H9 (cell line): ENCODE data around the gene ARMC10. TPM values are rescaled to one million over a fixed set of nuclear protein-coding genes. Genes with fewer than 3 reads are reported as not detected.

Source experiments
- DNase-seq: peaks from one replicate; pipeline ENCODE4 v3.0.0-alpha.2; 2017
- H2AFZ ChIP-seq: one replicate; pipeline ENCODE4 v1.6.1; 2013; ENCODE audit warnings: mild to moderate bottlenecking, low read length, control low read depth, moderate library complexity
- H2AK5ac ChIP-seq: 2 replicates; pipeline ENCODE4 v1.6.1; 2013; ENCODE audit warnings: low read length, control low read depth, mixed read lengths; ENCODE audit not compliant: insufficient read length
- H2BK120ac ChIP-seq: one replicate; pipeline ENCODE4 v1.6.1; 2013; ENCODE audit warnings: low read depth, mild to moderate bottlenecking, low read length, control low read depth, inconsistent platforms; ENCODE audit not compliant: poor library complexity, severe bottlenecking
- H2BK12ac ChIP-seq: 2 replicates; pipeline ENCODE4 v1.6.1; 2013; ENCODE audit warnings: low read length, control low read depth, mixed read lengths, low read depth; ENCODE audit not compliant: insufficient read length
- H2BK15ac ChIP-seq: 2 replicates; pipeline ENCODE4 v1.6.1; 2013; ENCODE audit warnings: low read depth, low read length, control low read depth
- H2BK20ac ChIP-seq: one replicate; pipeline ENCODE4 v1.6.1; 2013; ENCODE audit warnings: low read depth, mild to moderate bottlenecking, low read length, control low read depth, inconsistent platforms; ENCODE audit not compliant: poor library complexity, severe bottlenecking
- H2BK5ac ChIP-seq: 2 replicates; pipeline ENCODE4 v1.6.1; 2013; ENCODE audit warnings: low read length, control low read depth, mixed read lengths; ENCODE audit not compliant: insufficient read length
- H3K14ac ChIP-seq: 2 replicates; pipeline ENCODE4 v1.6.1; 2013; ENCODE audit warnings: low read length, control low read depth; ENCODE audit not compliant: insufficient read depth
- H3K18ac ChIP-seq: 2 replicates; pipeline ENCODE4 v1.6.1; 2013; ENCODE audit warnings: low read depth, mild to moderate bottlenecking, mixed read lengths, low read length, control low read depth; ENCODE audit not compliant: insufficient read length
- H3K23ac ChIP-seq: 2 replicates; pipeline ENCODE4 v1.6.1; 2013; ENCODE audit warnings: low read length, control low read depth, mixed read lengths, low read depth; ENCODE audit not compliant: insufficient read length
- H3K23me2 ChIP-seq: 2 replicates; pipeline ENCODE4 v1.6.1; 2013; ENCODE audit warnings: low read depth, mild to moderate bottlenecking, mixed read lengths, low read length, control low read depth; ENCODE audit not compliant: insufficient read length, poor library complexity, severe bottlenecking
- H3K27ac ChIP-seq: 2 replicates; pipeline ENCODE4 v1.5.1; 2013; ENCODE audit warnings: low read length, control low read depth, mixed read lengths, low read depth; ENCODE audit not compliant: insufficient read length
- H3K27me3 ChIP-seq: 2 replicates; pipeline ENCODE4 v1.6.1; 2013; ENCODE audit warnings: low read length, control low read depth, inconsistent platforms; ENCODE audit not compliant: insufficient read depth
- H3K4ac ChIP-seq: 2 replicates; pipeline ENCODE4 v1.6.1; 2013; ENCODE audit warnings: low read depth, mild to moderate bottlenecking, control low read depth, inconsistent platforms, low read length, moderate library complexity
- H3K4me1 ChIP-seq: 2 replicates; pipeline ENCODE4 v1.6.1; 2013; ENCODE audit warnings: low read length, control low read depth, inconsistent platforms; ENCODE audit not compliant: insufficient read depth
- H3K4me2 ChIP-seq: 2 replicates; pipeline ENCODE4 v1.6.1; 2013; ENCODE audit warnings: low read length, control low read depth, mixed read lengths; ENCODE audit not compliant: insufficient read length, insufficient read depth
- H3K56ac ChIP-seq: 2 replicates; pipeline ENCODE4 v1.6.1; 2013; ENCODE audit warnings: low read depth, mild to moderate bottlenecking, mixed read lengths, low read length, control low read depth; ENCODE audit not compliant: insufficient read length
- H3K79me1 ChIP-seq: 2 replicates; pipeline ENCODE4 v1.6.1; 2013; ENCODE audit warnings: low read depth, mild to moderate bottlenecking, moderate library complexity, low read length, control low read depth, inconsistent platforms; ENCODE audit not compliant: insufficient read depth, poor library complexity, severe bottlenecking
- H3K79me2 ChIP-seq: 2 replicates; pipeline ENCODE4 v1.6.1; 2013; ENCODE audit warnings: low read length, control low read depth, inconsistent platforms; ENCODE audit not compliant: insufficient read depth
- H3K9ac ChIP-seq: 2 replicates; pipeline ENCODE4 v1.6.1; 2013; ENCODE audit warnings: low read length, control low read depth, mixed read lengths; ENCODE audit not compliant: insufficient read length; ENCODE audit errors: extremely low read depth
- H3K9me3 ChIP-seq: one replicate; pipeline ENCODE4 v1.6.1; 2013; ENCODE audit warnings: low read depth, low read length, inconsistent platforms; ENCODE audit not compliant: control insufficient read depth
- H3T11ph ChIP-seq: one replicate; pipeline ENCODE4 v1.6.1; 2013; ENCODE audit warnings: mild to moderate bottlenecking, low read length, control low read depth, inconsistent platforms
- H4K20me1 ChIP-seq: one replicate; pipeline ENCODE4 v1.6.1; 2013; ENCODE audit not compliant: control insufficient read depth, insufficient read length, insufficient read depth
- H4K5ac ChIP-seq: 2 replicates; pipeline ENCODE4 v1.6.1; 2013; ENCODE audit warnings: low read depth, mild to moderate bottlenecking, mixed read lengths, low read length, control low read depth; ENCODE audit not compliant: insufficient read length
- H4K8ac ChIP-seq: replicated peaks from 2 replicates; pipeline ENCODE4 v1.6.1; 2013; ENCODE audit warnings: low read length, control low read depth, mixed read lengths, low read depth; ENCODE audit not compliant: insufficient read length
- H4K91ac ChIP-seq: 2 replicates; pipeline ENCODE4 v1.6.1; 2013; ENCODE audit warnings: low read depth, mild to moderate bottlenecking, moderate library complexity, mixed read lengths, low read length, control low read depth; ENCODE audit not compliant: insufficient read length
- H3K27ac Mint-ChIP-seq, 3 experiments: 2 replicates in 2 of 3; 3 replicates in 1 of 3; pipeline ENCODE4 v1.8.0; 2020 to 2021; ENCODE audit warnings: mixed read lengths in 3 of 3, mild to moderate bottlenecking in 1 of 3, moderate library complexity in 1 of 3
- H3K27me3 Mint-ChIP-seq: 2 replicates; pipeline ENCODE4 v1.8.0; 2021; ENCODE audit warnings: low read depth, mild to moderate bottlenecking, moderate library complexity, mixed read lengths
- H3K36me3 Mint-ChIP-seq, 3 experiments: 2 replicates in 2 of 3; 3 replicates in 1 of 3; pipeline ENCODE4 v1.8.0; 2020 to 2021; ENCODE audit warnings: low read depth in 3 of 3, mixed read lengths in 3 of 3; ENCODE audit not compliant: insufficient read depth in 1 of 3
- H3K4me1 Mint-ChIP-seq, 2 experiments: 2 replicates each; pipeline ENCODE4 v1.8.0; 2020; ENCODE audit warnings: mixed read lengths in 2 of 2
- H3K4me3 Mint-ChIP-seq, 2 experiments: 2 replicates in 1 of 2; 3 replicates in 1 of 2; pipeline ENCODE4 v1.8.0; 2020 to 2021; ENCODE audit warnings: mild to moderate bottlenecking in 2 of 2, mixed read lengths in 2 of 2, moderate library complexity in 1 of 2
- H3K9me3 Mint-ChIP-seq, 2 experiments: 2 replicates in 1 of 2; 3 replicates in 1 of 2; pipeline ENCODE4 v1.8.0; 2020; ENCODE audit warnings: mild to moderate bottlenecking in 2 of 2, mixed read lengths in 2 of 2, moderate library complexity in 1 of 2
- CTCF ChIP-seq: fragments of 200-600 bp; sonication (generic); conservative IDR thresholded peaks from 3 replicates; pipeline ENCODE4 v1.8.0; 2021; ENCODE audit warnings: antibody characterized with exemption, mild to moderate bottlenecking
- WGBS: extraction: QIAGEN DNeasy Blood & Tissue Kit; methylation state at CpG from one replicate; pipeline ENCODE4 v1.1.7; 2013; ENCODE audit warnings: missing lambda C conversion rate, low lambda C conversion rate, mixed read lengths; ENCODE audit not compliant: insufficient read length; ENCODE audit errors: extremely low coverage; 5-methylcytosine and 5-hydroxymethylcytosine counted together
- total RNA-seq: library from RNA; stranded (reverse); gene quantifications from 2 replicates; pipeline ENCODE4 v1.2.1, GENCODE V29; 2021

ARMC10 gene
- total RNA-seq, 1 experiment from 2014 or later = 46.8 TPM

- Histone ChIP-seq H2BK12ac (no peak overlapping the region), H3K18ac (no peak overlapping the region), H3T11ph (no peak overlapping the region), H4K5ac (no peak overlapping the region), H2AFZ (no peak overlapping the region), H3K23ac (no peak overlapping the region), H3K14ac (no peak overlapping the region), H2BK120ac (no peak overlapping the region), H2AK5ac (no peak overlapping the region), H3K4ac (no peak overlapping the region), H2BK20ac (no peak overlapping the region), H3K4me1 (no peaks in the 10 kb centered on the region), H4K20me1 (no peaks in the 10 kb centered on the region), H3K79me1 (no peaks in the 10 kb centered on the region), H3K9ac (no peak overlapping the region), H4K8ac (no peak overlapping the region), H3K9me3 (no peaks in the 10 kb centered on the region), H3K27ac (no peak overlapping the region), H3K56ac (no peak overlapping the region), H4K91ac (no peak overlapping the region), H2BK15ac (no peak overlapping the region), H3K4me2 (no peak overlapping the region), H2BK5ac (no peak overlapping the region), H3K23me2 (no peaks in the 10 kb centered on the region), H3K79me2 (no peaks in the 10 kb centered on the region), H3K27me3 (no peaks in the 10 kb centered on the region)
- H3K36me3 Mint-ChIP-seq = peaks cover 2 to 5% (median 2%) of the 10 kb centered on the region in 3 experiments; a peak in 5 of 7 replicates
- no peak overlapping the region for H3K4me3 Mint-ChIP-seq
- H3K4me1 Mint-ChIP-seq = peaks cover 4 to 5% of the 10 kb centered on the region in 2 experiments; a peak in 2 of 4 replicates
- no peak overlapping the region for H3K27ac Mint-ChIP-seq
- DNase-seq = no peak
- WGBS = no CpG with 5 or more reads among the region's 2 CpGs
- TF ChIP-seq CTCF = no peak
- no peaks in the 10 kb centered on the region for H3K27me3 Mint-ChIP-seq
- H3K9me3 Mint-ChIP-seq = peaks cover 0 to under 1% of the 10 kb centered on the region in 2 experiments; a peak in 1 of 5 replicates
These were observed 15.5 kb upstream of the ARMC10 start for GRCh38 chr7:103059471-103059870.
